ENCODE data around the gene NRXN3. TPM values are rescaled to one million over a fixed set of nuclear protein-coding genes. Genes with fewer than 3 reads are reported as not detected.

NRXN3 gene
- total RNA-seq, 1 donor from 2014 or later = not detected

- intact Hi-C loops (cut with micrococcal nuclease) = no loop called here
Observed at GRCh38 chr14:79910086-79910485, 1739.9 kb downstream of the NRXN3 start.

DNA sequence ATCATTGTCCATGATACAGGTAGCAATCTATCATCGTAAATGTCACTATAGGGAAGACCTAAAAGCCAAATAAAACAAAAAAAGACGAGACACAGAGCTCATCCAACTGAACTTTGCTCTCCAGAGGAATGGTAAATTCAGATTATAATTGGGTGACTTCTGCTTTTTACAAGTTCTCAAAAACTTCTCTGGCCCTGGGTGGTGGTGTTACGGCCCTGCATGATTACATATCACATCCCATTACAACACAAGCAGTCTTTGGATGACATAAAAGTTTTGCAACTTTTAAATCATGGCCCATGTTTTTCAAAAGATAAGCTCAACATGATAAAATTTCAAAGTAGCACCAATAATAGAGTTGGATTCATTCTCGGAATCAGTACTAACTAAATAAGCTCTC is 1741.6 kb downstream of the NRXN3 start:
- intact Hi-C loops (cut with micrococcal nuclease) = no loop called here

- intact Hi-C loops (cut with micrococcal nuclease) = no loop called here
Observed at GRCh38 chr14:79914595-79914994, 1744.4 kb downstream of the NRXN3 start.

- intact Hi-C loops (cut with micrococcal nuclease) = no loop called here
Observed at GRCh38 chr14:79915406-79915805, 1745.2 kb downstream of the NRXN3 start.

GRCh38 chr14:79916281-79916680 is 1746.1 kb downstream of the NRXN3 start:
- intact Hi-C loops (cut with micrococcal nuclease) = no loop called here

DNA sequence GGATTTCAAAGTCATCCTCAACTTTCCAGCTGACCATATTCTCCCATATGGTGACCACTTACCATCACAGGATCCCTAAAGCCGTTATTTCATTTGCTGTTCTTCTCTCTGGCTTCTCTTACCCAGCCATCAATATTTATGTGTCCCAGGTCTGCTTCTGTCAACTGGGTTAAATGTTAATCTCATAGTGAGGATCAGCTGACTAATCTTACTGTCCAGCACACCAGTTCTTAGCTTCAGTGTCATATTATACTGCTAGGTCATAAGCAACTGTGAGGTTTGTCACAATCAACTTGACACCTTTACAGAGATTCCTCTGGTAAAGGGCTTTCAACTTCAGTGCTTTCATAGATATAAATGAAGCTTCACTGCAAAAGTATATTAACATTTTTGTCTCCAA is 1746.7 kb downstream of the NRXN3 start:
- intact Hi-C loops (cut with micrococcal nuclease) = no loop called here

Measured in T-helper 1 cell treated with Interleukin-12 subunit alpha and Interleukin-12 subunit beta and Interleukin-4 antibody, amounts not matched to agents 30 ng/mL and 1 ng/mL, for 36 hours (primary cell).